ENCODE measurements around the gene CDC42BPG. TPM values are rescaled to one million over a fixed set of nuclear protein-coding genes. Genes with fewer than 3 reads are reported as not detected.

The CDC42BPG gene
- total RNA-seq, 1 experiment from 2014 or later, result 24.9 TPM

DNA sequence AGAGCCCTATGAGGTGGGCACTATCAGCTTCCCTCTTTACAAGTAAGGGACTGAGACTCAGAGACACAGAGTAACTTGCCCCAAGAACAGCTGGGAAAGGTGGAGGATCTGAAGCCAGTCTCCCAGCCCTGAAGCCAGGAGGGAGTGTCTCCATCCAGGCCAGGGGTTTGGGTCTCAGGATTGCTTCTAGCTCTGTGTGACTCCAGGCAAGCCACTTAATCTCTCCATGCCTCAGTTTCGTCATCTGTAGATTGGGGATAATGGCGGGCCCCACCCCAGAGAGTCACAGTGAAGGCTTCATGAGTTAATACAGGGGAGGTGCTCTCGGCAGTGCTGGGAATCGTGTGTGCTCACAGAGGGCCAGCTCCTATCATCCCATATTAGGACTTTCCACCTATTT lies 52.0 kb downstream of the CDC42BPG start:
- no peak overlapping the region for H3K9ac ChIP-seq (ENCODE audit: extremely low read depth, insufficient read length, low read length)
- no peak overlapping the region for H2AFZ ChIP-seq (ENCODE audit: low read length)
- Mint-ChIP-seq H3K27ac (no peak overlapping the region), H3K36me3 (ENCODE audit: insufficient read depth in 1 of 3, low read depth in 3 of 3) (peaks cover 0 to 15% (median 6%) of the 10 kb centered on the region in 3 experiments; a peak in 2 of 7 replicates), H3K27me3 (ENCODE audit: low read depth) (no peaks in the 10 kb centered on the region), H3K9me3 (no peaks in the 10 kb centered on the region), H3K4me1 (0 out of 4 replicates have a peak, but pooled peaks cover 0 to 2% of the 10 kb centered on the region in 2 experiments), H3K4me3 (no peak overlapping the region; a peak in 1 of 5 replicates)
- no peak overlapping the region for H2BK120ac ChIP-seq (ENCODE audit: low read depth, low read length, poor library complexity, severe bottlenecking)
- no peak overlapping the region for H2BK15ac ChIP-seq (ENCODE audit: low read depth, low read length)
- no peaks in the 10 kb centered on the region for H3K79me2 ChIP-seq (ENCODE audit: insufficient read depth, low read length)
- H4K91ac ChIP-seq (ENCODE audit: insufficient read length, low read depth, low read length), result no peak overlapping the region
- H3K23ac ChIP-seq (ENCODE audit: insufficient read length, low read depth, low read length), result no peak overlapping the region
- no peak overlapping the region for H2BK20ac ChIP-seq (ENCODE audit: low read depth, low read length, poor library complexity, severe bottlenecking)
- H3K56ac ChIP-seq (ENCODE audit: insufficient read length, low read depth, low read length), result no peak overlapping the region
- H3K4ac ChIP-seq (ENCODE audit: low read depth, low read length), result no peak overlapping the region
- no peaks in the 10 kb centered on the region for H3K79me1 ChIP-seq (ENCODE audit: insufficient read depth, low read depth, low read length, poor library complexity, severe bottlenecking)
- no peak overlapping the region for H4K8ac ChIP-seq (replicated peaks; ENCODE audit: insufficient read length, low read depth, low read length)
- no peak overlapping the region for H4K5ac ChIP-seq (ENCODE audit: insufficient read length, low read depth, low read length)
- H4K20me1 ChIP-seq (ENCODE audit: control insufficient read depth, insufficient read depth, insufficient read length), result no peaks in the 10 kb centered on the region
- no peak overlapping the region for H2AK5ac ChIP-seq (ENCODE audit: insufficient read length, low read length)
- no peaks in the 10 kb centered on the region for H3K4me1 ChIP-seq (ENCODE audit: insufficient read depth, low read length)
- H3K27me3 ChIP-seq (ENCODE audit: insufficient read depth, low read length), result no peaks in the 10 kb centered on the region
- H3K14ac ChIP-seq (ENCODE audit: insufficient read depth, low read length), result no peak overlapping the region
- DNase-seq, result no peak
- no peak overlapping the region for H3T11ph ChIP-seq (ENCODE audit: low read length)
- TF ChIP-seq CTCF (conservative IDR thresholded peaks at IDR 0.05), result no peak
- H3K23me2 ChIP-seq (ENCODE audit: insufficient read length, low read depth, low read length, poor library complexity, severe bottlenecking), result no peaks in the 10 kb centered on the region
- H2BK12ac ChIP-seq (ENCODE audit: insufficient read length, low read depth, low read length), result no peak overlapping the region
- no peak overlapping the region for H2BK5ac ChIP-seq (ENCODE audit: insufficient read length, low read length)
- H3K9me3 ChIP-seq (ENCODE audit: control insufficient read depth, low read depth, low read length), result no peaks in the 10 kb centered on the region
- no peak overlapping the region for H3K27ac ChIP-seq (ENCODE audit: insufficient read length, low read depth, low read length)
- H3K4me2 ChIP-seq (ENCODE audit: insufficient read depth, insufficient read length, low read length), result no peak overlapping the region
- no CpG with 5 or more reads among the region's 4 CpGs for WGBS (ENCODE audit: extremely low coverage, insufficient read length, low lambda C conversion rate)
- H3K18ac ChIP-seq (ENCODE audit: insufficient read length, low read depth, low read length), result no peak overlapping the region
